Measurements from ENCODE around the gene CPEB2.
A peak's percentile ranks its signal among the peaks of the same experiment; 100 is the strongest.
"Not testable (repeated sequence)": the region's sequence is repeated elsewhere in the genome, so short reads cannot be mapped to it uniquely, and the experiment has no call there.

CPEB2 gene

DNA sequence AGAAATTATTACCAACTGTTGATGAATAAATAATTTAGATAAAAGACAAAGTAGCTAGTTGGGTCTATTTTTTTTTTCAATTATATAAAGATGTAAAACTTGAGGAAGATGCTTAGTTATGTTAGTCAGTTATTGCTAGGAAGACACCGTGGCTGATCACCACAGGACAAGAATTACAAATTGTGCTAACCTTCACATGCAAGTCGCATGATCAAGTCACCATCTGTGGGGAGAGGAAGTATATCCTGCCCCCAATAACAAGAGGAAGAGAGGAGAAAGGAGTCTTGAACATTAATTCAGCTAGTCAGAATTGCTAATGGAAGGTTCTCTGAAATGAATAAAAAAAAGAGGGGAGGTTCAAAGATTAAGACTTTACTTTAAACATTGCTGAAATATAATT is 52.3 kb downstream of the CPEB2 start:
- no peak for DNase-seq (ENCODE audit: low read depth)

DNA sequence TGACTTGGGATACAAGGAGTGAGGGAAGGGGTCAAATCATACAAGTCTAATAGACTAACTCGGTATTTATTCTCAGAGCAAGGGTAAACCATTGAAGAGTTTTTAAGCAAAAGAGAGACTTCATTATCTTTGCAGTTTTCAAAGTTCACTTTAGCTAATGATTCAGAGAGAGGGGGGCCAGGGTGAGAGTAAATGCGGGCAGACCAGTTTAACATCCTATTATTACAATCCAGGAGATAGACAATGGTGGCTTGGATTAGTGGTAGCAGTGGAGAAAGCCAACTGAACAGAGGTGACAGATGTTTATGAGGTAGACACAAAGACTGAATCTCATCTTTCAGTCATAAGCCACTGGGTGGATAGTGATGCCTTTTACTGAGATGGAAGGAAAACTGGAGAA is 57.9 kb downstream of the CPEB2 start:
- DNase-seq (ENCODE audit: low read depth), result no peak

DNA sequence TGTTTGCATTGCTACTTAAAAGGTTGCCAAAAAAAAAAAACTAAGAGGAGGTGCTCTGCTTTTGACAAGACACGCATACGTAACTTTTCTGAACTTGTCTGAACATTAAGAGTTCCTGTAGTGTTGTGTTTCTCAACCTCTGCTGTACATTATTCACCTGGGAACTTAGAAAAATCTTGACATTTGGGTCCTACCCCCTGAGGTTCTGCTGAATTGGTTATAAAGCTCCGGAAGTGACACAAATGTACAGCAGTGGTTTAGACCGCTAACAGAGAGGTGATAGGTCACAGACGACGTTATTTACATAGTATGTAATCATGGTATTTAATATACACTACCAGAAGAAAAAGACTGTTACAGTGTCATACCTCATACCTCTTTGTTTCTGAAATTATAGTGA is 61.1 kb downstream of the CPEB2 start:
- DNase-seq (ENCODE audit: low read depth), result no peak

DNA sequence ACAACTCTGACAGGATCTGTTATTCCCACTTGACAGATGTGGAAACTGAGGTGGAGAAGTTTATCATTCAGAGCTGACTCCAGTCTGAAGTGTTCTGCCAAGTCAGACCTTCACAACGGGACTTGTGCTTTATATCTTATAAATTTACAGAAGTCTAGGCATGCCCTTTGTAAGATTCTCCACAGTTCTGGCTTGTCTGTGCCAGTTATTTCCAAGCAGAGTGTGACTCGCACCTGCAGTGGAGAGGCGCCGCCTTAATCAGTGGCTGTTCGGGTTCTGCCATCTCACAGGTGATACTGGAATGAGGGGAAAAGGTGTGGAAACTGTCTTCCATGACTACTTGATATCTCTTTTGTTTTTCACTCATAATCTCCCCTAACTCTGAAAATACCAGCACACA is 63.2 kb downstream of the CPEB2 start:
- no peak for DNase-seq (ENCODE audit: low read depth)

DNA sequence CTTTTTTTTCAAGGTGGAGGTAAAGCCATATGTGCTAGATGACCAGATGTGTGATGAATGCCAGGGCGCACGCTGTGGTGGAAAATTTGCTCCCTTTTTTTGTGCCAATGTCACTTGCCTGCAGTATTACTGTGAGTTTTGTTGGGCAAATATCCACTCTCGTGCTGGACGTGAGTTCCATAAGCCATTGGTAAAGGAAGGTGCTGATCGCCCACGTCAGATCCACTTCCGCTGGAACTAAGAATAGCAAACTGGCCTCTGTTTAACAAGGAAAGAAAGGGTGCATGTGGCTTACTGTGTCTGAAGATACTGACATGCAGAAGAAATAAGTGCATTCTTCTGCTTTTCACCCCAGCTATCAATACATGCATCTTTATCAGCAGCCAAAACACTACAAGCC is 63.9 kb downstream of the CPEB2 start:
- no peak for DNase-seq (ENCODE audit: low read depth)

DNA sequence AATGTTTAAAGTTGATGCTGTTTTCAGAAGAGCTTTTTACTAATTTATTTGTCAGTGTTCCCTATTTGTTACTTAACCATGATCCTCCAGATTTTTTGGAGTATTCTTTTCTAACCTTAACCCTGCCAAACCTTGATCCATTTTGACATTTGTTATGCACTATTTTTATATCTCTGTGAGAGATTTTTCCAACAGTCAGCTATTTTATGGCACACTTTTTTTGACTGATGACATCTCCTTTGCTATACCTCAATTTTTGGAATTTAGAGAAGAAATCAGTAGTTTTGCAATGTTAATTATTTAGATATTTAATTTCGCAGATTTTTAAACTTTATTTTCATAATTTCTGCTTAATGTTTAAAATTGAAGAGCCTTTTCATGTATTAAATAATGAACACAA is 66.0 kb downstream of the CPEB2 start:
- DNase-seq (ENCODE audit: low read depth), result no peak

- no peak for DNase-seq (ENCODE audit: low read depth)
Observed at GRCh38 chr4:15075875-15076274, 73.6 kb downstream of the CPEB2 start.

DNA sequence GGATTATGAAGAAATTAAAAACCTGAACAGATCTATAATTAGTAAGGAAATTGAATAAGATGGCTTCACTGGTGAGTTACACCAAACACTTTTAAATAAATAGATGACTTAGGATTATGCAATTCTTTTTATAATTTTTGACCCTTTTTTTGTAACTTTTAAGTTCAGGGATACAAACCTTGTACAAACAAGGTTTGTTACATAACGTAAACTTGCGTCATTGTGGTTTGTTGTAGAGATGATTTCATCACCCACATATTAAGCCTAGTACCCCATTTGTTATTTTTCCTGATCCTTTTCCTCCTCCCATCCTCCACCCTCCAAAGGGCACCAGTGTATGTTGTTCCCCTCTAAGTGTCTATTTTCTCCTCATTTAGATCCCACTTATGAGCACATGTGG is 75.7 kb downstream of the CPEB2 start:
- no peak for DNase-seq (ENCODE audit: low read depth)

DNA sequence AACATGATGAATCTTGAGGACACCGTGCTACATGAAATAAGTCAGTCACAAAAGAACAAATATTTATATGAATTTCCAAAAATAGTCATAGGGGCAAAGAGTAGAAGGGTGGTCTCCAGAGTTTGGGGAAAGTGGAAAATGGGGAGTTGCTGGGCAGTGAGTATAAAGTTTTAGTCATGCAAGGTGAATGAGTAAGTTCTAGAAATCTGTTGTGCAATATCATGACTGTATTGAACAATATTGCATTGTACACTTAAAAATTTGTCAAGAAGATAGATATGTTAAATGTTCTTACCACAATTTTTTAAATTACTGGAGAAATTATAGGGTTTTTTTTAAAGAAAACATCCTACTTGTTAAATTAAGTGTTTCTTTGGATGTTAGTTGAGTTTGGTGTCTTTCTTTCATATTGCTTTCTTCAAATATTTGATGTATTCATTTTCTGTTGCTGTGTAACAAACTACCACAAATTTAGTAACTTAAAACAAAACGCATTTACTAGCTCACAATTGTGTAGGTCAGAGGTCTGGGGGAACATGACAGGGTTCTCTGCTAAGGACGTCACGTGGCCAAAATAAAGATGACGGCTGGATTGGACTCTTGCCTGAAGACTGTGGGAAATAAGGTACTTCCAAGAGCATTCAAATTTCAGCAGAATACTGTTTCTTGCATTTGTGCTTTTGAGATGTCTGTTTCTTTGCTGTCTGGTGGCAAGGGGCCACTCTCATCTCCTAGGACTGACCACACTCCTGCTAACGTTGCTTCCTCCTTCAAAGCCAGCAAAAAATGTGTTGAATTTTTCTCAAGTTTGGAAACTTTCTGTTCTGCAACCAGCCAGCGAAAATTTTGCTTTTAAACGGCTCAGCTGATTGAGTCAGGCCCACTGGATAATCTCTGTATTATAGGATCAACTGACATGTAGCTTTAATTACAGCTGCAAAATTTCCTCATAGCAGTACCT is 76.7 kb downstream of the CPEB2 start:
- no peak for DNase-seq (ENCODE audit: low read depth)

DNA sequence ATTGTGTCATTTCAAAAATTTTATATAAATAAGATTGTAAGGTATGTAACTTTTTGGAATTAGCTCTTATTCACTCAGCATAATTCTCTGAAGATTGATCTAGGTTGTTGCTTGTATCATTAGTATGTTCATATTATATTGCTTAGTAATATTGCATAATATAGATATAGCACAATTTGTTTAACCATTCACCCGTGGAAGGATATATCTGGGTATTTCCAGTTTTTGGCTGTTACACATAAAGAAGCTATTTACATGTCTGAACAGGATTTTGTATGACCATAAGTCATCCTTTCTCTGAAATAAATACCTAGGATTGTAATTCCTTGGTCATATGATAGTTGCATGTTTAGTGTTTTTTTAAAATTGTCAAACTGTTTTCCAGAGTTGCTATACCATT is 82.5 kb downstream of the CPEB2 start:
- DNase-seq (ENCODE audit: low read depth), result no peak

DNA sequence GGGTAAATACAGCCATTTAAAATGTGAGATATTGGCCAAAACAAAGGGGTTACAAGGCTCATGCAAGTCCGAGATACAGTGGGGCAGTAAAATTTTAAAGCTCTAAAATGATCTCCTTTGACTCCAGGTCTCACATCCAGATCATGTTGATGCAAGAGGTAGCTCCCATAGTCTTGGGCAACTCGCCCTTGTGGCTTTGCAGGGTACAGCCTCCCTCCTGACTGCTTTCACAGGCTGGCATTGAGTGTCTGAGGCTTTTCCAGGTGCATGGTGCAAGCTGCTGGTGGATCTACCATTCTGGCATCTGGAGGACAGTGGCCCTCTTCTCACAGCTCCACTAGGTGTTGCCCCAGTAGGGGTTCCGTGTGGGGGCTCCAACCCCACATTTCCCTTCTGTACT is 83.5 kb downstream of the CPEB2 start:
- DNase-seq (ENCODE audit: low read depth), result not testable (repeated sequence)

- not testable (repeated sequence) for DNase-seq (ENCODE audit: low read depth)
Observed at GRCh38 chr4:15086259-15086658, 84.0 kb downstream of the CPEB2 start.

- no peak for DNase-seq (ENCODE audit: low read depth)
Observed at GRCh38 chr4:15088394-15089035, 86.2 kb downstream of the CPEB2 start.

GRCh38 chr4:15089979-15090378 is 87.7 kb downstream of the CPEB2 start:
- no peak for DNase-seq (ENCODE audit: low read depth)

GRCh38 chr4:15100380-15100779 is 98.1 kb downstream of the CPEB2 start:
- DNase-seq (ENCODE audit: low read depth), result no peak

DNA sequence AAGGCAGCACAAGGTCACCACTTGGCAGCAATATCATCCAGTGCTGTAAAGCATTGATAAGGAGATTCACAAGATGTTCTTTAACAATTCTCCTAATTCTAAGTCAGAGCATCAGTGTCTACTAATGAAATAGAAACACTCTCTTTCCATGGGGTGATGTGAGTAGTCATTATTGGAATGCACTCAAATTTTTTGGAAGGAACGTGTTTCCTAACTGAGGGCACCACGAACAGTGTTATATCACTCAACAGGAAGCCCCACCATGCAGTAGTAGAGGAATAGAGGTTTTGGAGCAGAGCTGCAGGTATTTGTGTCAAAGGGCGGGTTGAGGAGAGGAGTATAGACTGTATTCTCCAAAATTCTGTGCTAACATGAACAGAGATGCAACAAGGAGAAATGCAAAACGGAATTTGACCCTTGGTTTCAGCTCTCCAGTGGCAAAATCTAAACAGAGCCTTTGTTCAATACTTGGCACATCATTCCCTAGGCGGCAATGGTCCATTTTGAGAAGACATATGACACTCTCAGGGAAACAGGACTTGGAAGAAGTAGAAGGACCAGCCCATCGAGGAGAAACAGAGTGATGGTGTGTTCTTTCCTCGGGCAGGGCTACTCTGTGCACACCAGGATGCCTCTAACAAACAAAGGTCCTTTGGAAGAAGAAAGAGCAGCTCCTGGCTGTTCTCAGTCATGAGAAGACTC is 98.9 kb downstream of the CPEB2 start:
- peak; percentile 16 for DNase-seq (ENCODE audit: low read depth)

DNA sequence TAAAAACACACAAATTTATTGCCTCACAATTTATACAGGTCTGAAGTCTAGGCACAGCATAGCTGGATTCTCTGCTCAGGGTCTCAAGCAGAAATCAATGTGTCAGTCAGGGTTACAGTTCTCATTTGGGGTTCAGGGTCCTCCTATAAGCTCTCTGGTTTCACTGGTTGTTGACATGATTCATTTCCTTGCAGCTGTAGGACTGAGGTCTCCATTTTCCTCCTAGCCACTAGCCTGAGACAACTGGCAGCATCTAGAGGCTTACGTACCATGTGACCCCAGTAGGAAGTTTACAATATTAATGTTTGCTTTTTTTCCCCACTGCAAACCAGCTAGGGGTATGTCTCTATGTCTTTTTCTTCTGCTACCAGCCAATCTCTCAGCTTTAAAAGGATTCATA is 102.5 kb downstream of the CPEB2 start:
- DNase-seq (ENCODE audit: low read depth), result no peak

DNA sequence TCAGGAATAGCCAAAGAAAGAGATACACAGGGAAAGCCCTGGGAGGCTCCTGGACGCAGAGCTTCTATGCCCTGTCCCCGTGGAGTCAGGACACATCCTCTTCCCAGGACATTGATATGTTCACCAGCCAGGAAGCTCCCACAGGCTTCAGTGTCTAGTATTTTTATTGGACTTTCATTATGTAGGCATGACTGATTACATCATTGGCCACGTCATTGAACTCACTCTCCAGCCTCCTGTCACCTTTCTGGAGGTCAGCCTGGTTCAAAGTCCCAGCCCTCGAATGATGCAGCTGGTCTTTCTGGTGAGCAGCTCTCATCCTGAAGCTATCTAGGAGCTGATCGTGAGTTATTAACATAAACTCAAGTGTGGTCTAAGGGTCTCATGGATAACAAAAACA is 104.1 kb downstream of the CPEB2 start:
- DNase-seq (ENCODE audit: low read depth), result no peak

DNA sequence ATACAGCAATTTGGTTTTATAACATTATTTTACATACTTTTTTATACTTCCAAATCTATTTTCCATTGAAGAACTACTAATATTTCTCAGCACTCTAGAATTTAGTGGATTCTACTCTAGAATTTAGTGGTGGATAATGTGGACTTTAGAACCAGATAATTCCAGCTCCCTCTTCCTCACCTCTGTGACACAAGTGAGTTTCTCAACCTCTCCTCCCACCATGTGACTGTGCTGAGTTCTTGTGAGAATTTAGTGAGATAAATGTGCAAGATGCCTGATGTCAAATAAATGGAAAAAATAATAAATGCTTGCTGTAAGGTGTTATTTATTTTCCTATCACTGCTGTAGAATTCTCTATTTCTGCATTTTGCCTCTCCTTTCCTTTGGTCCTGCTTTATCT is 107.3 kb downstream of the CPEB2 start:
- DNase-seq (ENCODE audit: low read depth), result no peak

- DNase-seq (ENCODE audit: low read depth), result no peak
Observed at GRCh38 chr4:15110120-15110571, 107.9 kb downstream of the CPEB2 start.

- no peak for DNase-seq (ENCODE audit: low read depth)
Observed at GRCh38 chr4:15116509-15117079, 114.3 kb downstream of the CPEB2 start.

DNA sequence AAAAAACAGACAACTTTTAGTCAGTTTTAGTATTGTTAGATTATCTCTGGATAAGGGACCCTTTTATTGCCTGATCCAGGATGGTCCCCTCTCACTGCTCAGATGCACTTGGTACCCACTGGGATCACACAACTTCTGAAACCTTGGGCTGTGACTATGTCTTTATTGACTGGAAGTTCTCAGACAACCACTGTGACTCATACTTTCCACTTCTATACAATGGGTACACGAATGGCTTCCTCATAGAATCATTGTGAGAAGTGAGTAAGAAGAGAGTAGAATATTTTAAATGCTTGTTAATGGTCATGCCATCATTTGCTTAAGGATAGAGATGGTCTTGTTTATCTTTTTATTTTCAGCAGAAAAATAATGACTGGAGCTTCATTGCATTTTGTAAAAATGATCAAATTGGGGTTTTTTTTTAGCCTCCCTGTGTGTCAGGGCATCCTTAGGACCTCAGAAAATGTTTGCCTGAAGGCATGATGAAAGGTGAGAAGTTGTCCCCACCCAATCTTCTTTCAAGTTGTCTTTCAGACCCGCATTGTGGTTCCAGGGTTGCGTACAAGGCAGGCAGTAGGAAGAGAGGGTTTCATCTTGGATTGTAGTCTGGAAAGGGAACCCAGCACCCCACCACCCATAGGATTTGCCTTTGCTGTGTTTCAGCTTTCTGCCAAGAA is 115.1 kb downstream of the CPEB2 start:
- DNase-seq (ENCODE audit: low read depth), result no peak

Measured in GM04503 (cell line).